GM18519 (cell line): Measurements from ENCODE around the gene TMPRSS9.
"Not testable (repeated sequence)": the region's sequence is repeated elsewhere in the genome, so short reads cannot be mapped to it uniquely, and the experiment has no call there.

Source experiments
- ATAC-seq: cut with Tn5 transposase; IDR thresholded peaks from one replicate; pipeline ENCODE4 v1.9.1; 2021; ENCODE audit warnings: mild to moderate bottlenecking, moderate library complexity; ENCODE audit not compliant: unreplicated experiment, low FRiP score

Gene TMPRSS9

GRCh38 chr19:2454199-2454961 lies 94.3 kb downstream of the TMPRSS9 start:
- no peak for ATAC-seq

DNA sequence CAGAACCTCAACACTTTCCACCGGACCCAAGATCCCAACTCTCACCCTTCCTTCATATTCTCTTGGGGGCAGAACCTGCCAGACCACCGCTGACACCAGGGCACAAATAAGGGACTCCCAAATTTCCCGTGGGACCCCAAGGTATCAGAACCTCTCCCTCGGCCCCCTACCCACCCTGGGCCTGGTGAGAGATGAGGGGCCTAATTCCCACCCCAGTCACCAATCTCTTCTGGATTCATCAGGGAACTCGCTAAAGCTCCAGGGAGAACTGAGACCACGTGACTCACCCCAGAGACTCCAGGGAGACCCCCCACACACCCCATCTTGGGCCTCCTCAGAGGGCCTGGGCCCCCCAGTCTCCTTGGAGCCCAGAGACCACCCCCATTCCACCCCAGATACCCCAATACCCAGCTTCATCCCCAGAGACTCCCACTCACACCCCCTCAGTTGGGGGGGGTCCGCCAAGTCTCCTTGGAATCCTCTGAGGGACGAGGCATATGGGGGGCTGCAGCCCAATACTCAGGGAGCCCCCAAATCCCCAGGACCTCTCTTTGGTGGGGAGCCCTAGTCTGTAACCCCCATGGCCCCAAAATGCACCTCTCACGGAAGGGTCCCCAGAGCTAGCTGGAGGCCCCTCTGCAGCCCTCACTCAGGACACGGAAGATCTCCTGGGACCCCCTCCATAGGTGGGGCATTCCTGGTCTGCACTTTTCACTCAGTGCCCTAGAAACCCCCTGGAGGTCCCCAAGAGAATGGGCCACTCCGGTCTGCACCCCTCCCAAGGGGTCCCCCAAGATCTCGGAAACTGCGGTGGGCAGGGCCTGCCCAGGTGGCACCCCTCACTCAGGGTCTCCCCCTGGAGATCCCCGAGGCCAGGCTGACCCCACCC lies 95.1 kb downstream of the TMPRSS9 start:
- ATAC-seq: no peak

DNA sequence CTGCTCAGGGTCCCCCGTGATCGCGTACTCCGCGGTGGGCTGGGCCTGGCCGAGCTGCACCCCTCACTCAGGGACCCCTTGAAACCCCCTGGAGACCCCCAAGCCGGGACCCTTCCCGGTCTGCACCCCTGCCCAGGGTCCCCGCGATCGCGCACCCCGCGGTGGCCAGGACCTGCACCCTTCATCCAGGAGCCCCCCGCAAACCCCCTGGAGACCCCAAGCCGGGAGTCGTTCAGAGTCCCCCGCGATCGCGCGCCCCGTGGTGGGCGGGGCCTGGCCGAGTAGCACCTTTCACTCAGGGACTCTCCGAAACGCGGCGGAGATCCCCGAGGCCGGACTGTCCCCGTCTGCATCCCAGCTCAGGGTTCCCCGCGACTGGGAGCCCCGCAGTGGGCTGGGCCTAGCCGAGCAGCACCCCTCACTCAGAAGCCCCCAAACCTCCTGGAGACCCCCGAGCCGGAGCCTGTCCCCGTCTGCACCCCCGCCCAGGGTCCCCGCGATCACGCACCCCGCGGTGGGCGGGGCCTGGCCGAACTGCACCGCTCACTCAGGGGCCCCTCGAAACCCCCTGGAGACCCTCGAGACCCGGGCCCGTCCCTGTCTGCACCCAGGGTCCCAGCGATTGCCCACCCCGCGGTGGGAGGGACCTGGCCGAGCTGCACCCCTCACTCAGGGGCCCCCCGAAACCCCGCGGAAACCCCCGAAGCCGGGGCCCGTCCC lies 95.9 kb downstream of the TMPRSS9 start:
- ATAC-seq: peak; percentile 15

DNA sequence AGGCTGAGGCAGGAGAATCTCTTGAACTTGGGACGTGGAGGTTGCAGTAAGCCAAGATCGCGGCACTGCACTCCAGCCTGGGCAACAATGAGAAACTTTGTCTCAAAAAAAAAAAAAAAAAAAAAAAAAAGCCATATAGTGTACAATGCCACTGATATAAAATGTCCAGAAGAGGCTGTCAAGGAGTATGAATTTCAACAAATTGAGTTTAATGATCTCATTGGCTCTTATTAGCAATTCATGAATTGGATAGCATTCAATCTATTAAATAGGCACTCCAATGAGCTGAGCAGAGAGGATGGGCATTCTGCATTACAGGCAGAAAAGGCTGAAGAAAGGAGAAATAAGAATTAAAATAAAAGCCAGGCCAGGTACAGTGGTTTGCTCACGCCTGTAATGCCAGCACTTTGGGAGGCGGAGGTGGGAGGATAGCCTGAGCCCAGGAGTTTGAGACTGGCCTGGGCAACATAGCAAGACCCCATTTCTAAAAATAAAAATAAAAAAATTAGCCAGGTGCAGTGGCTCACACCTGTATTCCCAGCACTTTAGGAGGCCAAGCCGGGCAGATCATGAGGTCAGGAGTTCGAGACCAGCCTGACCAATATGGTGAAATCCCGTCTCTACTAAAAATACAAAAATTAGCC lies 97.5 kb downstream of the TMPRSS9 start:
- ATAC-seq: no peak

- ATAC-seq: no peak
These were observed 98.0 kb downstream of the TMPRSS9 start for GRCh38 chr19:2458054-2458453.

GRCh38 chr19:2458776-2459175 lies 98.7 kb downstream of the TMPRSS9 start:
- not testable (repeated sequence) for ATAC-seq

DNA sequence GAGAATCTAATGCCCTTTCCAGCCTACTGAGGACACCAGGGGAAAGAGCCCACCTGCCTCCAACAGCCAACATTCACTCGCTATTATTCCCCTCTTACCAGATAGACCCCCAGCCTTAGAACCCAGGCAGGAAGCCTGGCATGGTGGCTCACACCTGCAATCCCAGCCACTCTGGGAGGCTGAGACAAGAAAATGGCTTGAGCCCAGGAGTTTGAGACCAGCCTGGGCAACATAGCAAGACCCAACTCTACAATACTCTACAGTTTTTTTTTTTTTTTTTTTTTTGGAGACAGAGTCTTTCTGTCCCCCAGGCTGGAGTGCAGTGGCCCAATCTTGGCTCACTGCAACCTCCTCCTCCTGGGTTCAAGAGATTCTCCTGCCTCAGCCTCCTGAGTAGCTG lies 100.2 kb downstream of the TMPRSS9 start:
- ATAC-seq: no peak

DNA sequence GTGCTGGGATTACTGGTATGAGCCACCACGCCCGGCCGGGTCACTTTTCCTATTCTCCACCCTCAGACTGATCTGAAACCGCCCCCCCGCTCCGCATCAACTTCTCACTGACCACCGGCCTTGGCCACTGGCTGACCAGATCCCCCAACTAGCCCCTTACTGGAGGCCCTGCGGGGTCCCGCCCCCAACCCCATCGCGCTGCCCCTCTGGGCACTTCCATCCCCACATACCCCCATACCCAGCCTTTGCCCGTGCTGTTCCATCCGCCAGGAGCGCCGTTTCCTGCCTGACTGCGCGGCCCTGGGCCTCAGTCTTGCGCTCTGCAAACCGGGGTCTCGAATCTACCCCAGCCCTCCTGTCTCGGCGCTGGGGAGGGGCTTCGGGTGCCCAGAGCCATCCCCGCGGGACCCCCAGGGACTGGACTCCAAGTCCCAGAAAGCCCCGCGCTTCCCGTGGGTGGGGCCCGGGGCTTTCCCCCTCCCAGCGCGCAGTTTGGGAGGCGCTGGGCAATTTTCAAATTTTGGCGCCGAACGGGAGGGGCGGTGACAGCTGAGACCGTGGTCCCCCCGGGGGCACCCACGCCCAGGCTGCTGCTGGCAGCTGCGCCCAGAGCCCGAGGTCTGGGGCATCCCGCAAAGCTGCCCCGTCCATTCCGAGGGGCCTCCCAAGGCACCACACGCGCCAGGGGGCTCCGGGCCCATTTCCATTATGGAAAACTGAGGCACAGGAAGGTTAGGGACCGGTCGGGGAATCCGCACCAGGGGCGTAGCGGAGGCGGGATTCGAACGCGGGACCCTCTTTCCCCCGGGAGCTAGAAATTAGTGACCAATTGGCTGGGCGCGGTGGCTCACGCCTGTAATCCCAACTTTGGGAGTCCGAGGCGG lies 101.9 kb downstream of the TMPRSS9 start:
- no peak for ATAC-seq

- ATAC-seq: no peak
These were observed 102.8 kb downstream of the TMPRSS9 start for GRCh38 chr19:2462635-2463421.

DNA sequence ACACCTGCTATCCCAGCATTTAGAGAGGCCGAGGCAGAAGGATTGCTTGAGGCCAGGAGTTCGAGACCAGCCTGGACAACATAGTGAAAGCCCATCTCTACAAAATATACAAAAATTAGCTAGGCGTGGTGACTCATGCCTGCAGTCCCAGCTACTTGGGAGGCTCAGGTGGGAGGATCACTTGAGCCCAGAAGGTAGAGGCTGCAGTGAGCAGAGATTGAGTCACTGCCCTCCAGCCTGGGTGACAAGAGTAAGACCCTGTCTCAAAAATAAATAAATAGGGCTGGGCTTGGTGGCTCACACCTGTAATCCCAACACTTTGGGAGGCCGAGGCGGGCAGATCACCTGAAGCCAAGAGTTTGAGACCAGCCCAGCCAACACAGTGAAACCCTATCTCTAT lies 103.6 kb downstream of the TMPRSS9 start:
- not testable (repeated sequence) for ATAC-seq

- ATAC-seq: no peak
These were observed 104.3 kb downstream of the TMPRSS9 start for GRCh38 chr19:2464389-2464788.

GRCh38 chr19:2468596-2468995 lies 108.5 kb downstream of the TMPRSS9 start:
- ATAC-seq: no peak

GRCh38 chr19:2469102-2469914 lies 109.2 kb downstream of the TMPRSS9 start:
- no peak for ATAC-seq

GRCh38 chr19:2469915-2470200 lies 109.8 kb downstream of the TMPRSS9 start:
- not testable (repeated sequence) for ATAC-seq

GRCh38 chr19:2474232-2475017 lies 114.4 kb downstream of the TMPRSS9 start:
- ATAC-seq: no peak

DNA sequence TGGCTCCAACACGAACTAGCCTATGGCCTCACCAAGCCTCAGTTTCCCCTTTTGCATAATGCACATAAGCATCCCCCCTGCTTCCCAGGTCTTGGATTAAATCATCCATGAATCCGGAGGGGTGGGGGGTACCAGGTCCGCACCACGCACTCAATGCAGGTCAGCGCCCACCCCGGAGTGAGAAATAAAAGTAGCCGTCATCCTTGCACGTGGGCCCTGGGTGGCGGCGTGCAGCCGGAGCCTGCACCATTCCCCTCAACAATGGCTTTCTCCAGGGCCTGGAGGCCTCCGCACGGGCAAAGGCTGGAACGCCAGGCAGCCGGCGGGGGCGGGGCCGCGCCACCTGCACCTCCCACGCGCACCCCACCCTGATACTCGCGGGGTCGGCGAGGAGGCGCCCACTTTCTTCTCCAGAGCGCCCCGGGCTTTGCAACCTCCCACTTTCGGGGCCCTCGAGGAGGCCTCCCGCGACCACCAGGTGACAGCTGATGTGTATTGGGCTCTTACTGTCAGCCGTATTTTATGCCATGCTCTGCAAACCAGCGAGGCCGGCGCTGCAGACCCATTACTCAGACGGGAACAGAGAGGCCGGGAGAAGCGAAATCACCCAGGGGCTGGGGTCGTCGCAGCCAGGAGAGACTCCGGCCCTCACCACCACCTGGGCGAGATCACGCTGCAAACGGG lies 115.1 kb downstream of the TMPRSS9 start:
- no peak for ATAC-seq
